ENCODE results near the gene ANKRD31.

- TF ChIP-seq KDM1A (IDR thresholded peaks at IDR 0.05; ENCODE audit: low read depth) (no peak), NFE2L2 (conservative IDR thresholded peaks at IDR 0.05; ENCODE audit: low read length) (no peak), RCOR1 (IDR thresholded peaks at IDR 0.05; ENCODE audit: low read depth, low read length) (no peak), NR3C1 (IDR thresholded peaks at IDR 0.05) (no peak), CTCF (IDR thresholded peaks at IDR 0.05) (no peak), RAD21 (conservative IDR thresholded peaks at IDR 0.05 in 1 of 2, IDR thresholded peaks at IDR 0.05 in 1 of 2) (no peak), REST (IDR thresholded peaks at IDR 0.05) (no peak), FOXS1 (CRISPR knock-in tag; IDR thresholded peaks at IDR 0.05) (no peak), POLR2A (IDR thresholded peaks at IDR 0.05; ENCODE audit: low read length) (no peak), ZC3H11A (IDR thresholded peaks at IDR 0.05) (no peak)
Measured at GRCh38 chr5:75167345-75167744, 69.3 kb downstream of the ANKRD31 start.
